ENCODE results near the gene ITGB4. TPM values are rescaled to one million over a fixed set of nuclear protein-coding genes. Genes with fewer than 3 reads are reported as not detected.
A peak's percentile ranks its signal among the peaks of the same experiment; 100 is the strongest.

The ITGB4 gene
- total and polyA plus RNA-seq, 9 of the 15 experiments (the other 6 are each of a cell fraction or from before 2014, with no cell fraction given) = 0.05 to 2.8 (median 0.76) TPM; not detected in 3

GRCh38 chr17:75785016-75785890 is 64.0 kb downstream of the ITGB4 start (continued):
- peak; percentile 86; the same call in 1 of the 2 replicates for TF ChIP-seq STAT6 (CRISPR knock-in tag; IDR thresholded peaks at IDR 0.05)
- TF ChIP-seq SAFB (IDR thresholded peaks at IDR 0.05; ENCODE audit: borderline replicate concordance, low read depth, low read length) = no peak
- no peak for TF ChIP-seq CXXC5 (CRISPR knock-in tag; IDR thresholded peaks at IDR 0.05)
- TF ChIP-seq SRSF3 (IDR thresholded peaks at IDR 0.05; ENCODE audit: insufficient read depth, low read length) = peak; percentile 95; the same call in 1 of the 2 replicates
- peak; percentile 98; the same call in 1 of the 2 replicates for TF ChIP-seq RB1 (IDR thresholded peaks at IDR 0.05; ENCODE audit: low read depth)
- no peak for TF ChIP-seq NRF1 (conservative IDR thresholded peaks at IDR 0.05 in 1 of 2, IDR thresholded peaks at IDR 0.05 in 1 of 2)
- peak; percentile 91 for TF ChIP-seq ZNF583 (CRISPR knock-in tag; IDR thresholded peaks at IDR 0.05)
- TF ChIP-seq SIN3A (IDR thresholded peaks at IDR 0.05; ENCODE audit: borderline replicate concordance in 2 of 2, control insufficient read depth in 1 of 2, low read depth in 2 of 2, low read length in 2 of 2) = no peak
- TF ChIP-seq CBFA2T2 (conservative IDR thresholded peaks at IDR 0.05) = no peak
- no peak for TF ChIP-seq NUFIP1 (IDR thresholded peaks at IDR 0.05; ENCODE audit: partially characterized antibody)
- no peak for TF ChIP-seq NR2C1 (IDR thresholded peaks at IDR 0.05)
- peak; percentile 76 for TF ChIP-seq NR2C1 (tag; IDR thresholded peaks at IDR 0.05)
- TF ChIP-seq THRA (IDR thresholded peaks at IDR 0.05) = no peak
- TF ChIP-seq ZNF347 (CRISPR knock-in tag; IDR thresholded peaks at IDR 0.05; ENCODE audit: low read depth) = no peak
- TF ChIP-seq TEAD4 (IDR thresholded peaks at IDR 0.05; ENCODE audit: low read length) = no peak; the same call in none of the 2 replicates
- TF ChIP-seq TEAD4 (CRISPR knock-in tag; IDR thresholded peaks at IDR 0.05; ENCODE audit: borderline replicate concordance) = no peak
- no peak; the same call in 1 of the 2 replicates for TF ChIP-seq PRMT5 (CRISPR knock-in tag; IDR thresholded peaks at IDR 0.05)
- TF ChIP-seq CSDE1 (IDR thresholded peaks at IDR 0.05) = peak in 1 of 2 experiments; percentile 49; a peak in 1 of 4 replicates
- TF ChIP-seq ZBTB1 (CRISPR knock-in tag; IDR thresholded peaks at IDR 0.05; ENCODE audit: borderline replicate concordance, low read depth) = no peak
- no peak for TF ChIP-seq RBM34 (IDR thresholded peaks at IDR 0.05; ENCODE audit: borderline replicate concordance, insufficient read depth, low read length)
- no peak for TF ChIP-seq PHB2 (IDR thresholded peaks at IDR 0.05; ENCODE audit: low read depth)
- TF ChIP-seq TAF15 (IDR thresholded peaks at IDR 0.05; ENCODE audit: low read depth, low read length) = no peak
- peak; percentile 60; the same call in 1 of the 2 replicates for TF ChIP-seq USF2 (CRISPR knock-in tag; IDR thresholded peaks at IDR 0.05)

All from K562 (cell line).